LoVo (cell line): ENCODE data around the gene TCIRG1.
"Not testable (repeated sequence)": the region's sequence is repeated elsewhere in the genome, so short reads cannot be mapped to it uniquely, and the experiment has no call there.

Experiments
- DNase-seq: peaks from one replicate; pipeline ENCODE4 v3.0.0-alpha.2; 2016; ENCODE audit warnings: low spot score

Gene TCIRG1

DNA sequence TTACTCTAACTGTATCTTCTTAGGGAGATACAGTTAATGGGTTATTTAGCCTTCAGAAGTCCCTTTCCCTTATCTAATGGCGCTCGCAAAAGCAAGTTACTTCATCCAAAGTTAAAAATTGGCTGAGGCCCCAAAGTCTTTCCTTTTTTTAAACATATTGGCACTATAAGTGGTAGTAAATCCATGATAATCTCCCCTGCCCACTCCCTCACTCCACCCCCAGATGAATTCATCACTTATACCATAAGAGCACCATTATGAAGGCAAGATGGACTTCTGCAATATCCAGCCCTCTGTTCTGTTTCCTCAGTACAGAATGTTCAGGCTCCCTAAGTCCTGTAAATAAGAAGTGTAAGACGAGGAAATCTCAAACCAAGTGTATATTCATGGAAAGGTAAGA, 44.7 kb downstream of the TCIRG1 start:
- DNase-seq = no peak

DNA sequence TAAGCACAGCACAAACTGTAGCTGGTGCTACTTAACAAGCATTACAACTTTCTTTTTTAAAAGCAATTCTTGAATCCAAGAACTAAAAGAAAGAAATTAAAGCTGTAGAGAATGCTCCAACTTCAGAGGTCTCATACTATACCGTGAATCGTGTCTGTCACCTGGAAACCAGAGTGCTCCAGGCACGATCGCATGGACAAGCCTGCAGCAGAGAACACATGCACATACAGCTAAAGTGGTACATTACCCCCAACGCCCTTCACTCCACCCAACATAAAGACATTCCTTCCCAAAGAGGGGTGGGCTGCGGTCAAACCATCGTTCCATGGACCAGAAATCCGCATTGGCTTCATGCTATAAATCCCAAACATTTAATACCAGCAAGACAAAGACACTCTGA, 50.9 kb downstream of the TCIRG1 start:
- no peak for DNase-seq

DNA sequence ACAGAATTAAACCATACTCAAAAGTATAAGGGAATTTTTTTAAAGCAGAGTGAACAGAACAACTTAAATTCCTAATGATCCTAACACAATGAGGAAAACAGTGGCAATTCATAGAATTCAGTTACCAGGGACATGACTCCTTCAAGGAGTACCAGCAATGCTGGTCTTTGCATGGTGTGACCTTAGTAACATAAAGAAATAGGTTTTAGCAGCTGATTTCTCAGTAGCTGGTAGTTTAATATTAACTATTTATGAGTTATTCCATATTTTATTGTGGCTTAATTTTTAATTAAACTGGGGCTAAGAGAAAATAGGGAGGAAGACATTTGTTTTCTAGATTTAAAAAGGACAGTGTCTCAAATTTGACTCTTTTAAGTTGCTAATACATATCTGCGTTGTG, 51.5 kb downstream of the TCIRG1 start:
- DNase-seq = no peak

DNA sequence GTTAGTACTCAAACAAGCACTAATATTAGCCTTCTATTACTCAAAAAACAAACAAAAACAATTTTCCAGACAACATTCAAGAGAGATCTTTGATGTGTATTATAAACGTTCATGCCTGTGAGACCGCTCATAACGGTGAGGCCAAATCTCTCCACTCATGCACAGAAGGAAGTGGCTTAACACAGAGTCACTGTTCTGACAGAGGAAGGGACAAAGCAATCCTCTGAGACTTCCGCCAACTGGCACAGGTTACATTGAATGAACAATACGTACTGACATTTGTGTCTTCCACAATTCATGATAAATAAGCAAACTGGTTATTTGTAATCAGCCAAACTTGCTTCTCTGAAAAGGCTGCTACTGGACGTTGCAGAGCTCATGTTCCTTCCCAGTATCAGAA, 51.9 kb downstream of the TCIRG1 start:
- DNase-seq = no peak

DNA sequence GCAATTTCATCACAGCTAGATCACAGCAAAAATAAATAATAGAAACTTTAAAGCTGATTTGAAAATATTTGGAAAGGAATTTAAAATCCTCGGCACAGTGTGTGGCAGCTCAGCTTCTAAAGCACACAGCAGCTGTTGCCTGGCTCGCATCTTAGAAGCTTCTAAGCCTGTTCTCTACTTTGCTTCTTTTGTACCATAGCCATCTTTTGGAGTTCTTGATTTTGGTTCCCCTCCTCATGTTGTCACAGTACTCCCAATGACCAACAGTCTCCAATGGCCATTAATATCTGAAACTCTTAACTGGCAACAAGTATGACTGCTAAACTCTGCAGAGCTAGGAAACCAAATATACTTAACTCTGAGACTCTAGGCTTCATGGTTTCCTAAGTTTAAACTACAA, 53.6 kb downstream of the TCIRG1 start:
- DNase-seq = no peak

DNA sequence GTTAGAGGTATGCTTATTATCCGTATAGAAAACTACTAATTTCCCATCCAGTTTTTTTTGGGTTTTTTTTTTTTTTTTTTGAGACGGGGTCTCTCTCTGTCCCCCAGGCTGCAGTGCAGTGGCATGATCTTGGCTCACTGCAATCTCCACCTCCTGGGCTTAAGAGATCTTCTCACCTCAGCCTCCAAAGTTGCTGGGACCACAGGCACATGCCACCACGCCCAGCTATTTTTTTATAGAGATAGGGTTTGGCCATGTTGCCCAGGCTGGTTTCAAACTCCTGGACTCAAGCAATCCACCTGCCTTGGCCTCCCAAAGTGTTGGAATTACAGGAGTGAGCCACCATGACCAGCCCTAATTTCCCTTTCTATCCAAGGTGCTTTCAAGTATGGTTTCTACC, 54.1 kb downstream of the TCIRG1 start:
- not testable (repeated sequence) for DNase-seq

DNA sequence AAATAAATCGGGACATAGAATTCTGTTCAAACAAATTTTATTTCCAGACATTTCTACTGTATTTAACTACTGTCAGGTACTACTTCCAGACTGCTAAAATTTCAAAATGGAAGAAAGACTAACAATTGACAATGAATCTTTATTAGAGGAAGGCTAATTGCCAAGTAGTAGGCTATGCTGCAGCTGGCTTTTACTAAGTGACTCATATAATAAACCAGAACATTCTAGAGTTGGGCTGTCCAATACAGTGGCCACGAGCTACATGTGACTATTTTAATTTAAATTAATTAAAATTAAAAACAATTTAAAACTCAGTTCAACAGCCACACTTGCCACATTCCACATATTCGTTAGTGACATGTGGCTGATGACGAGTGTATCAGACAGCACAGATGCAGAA, 54.7 kb downstream of the TCIRG1 start:
- DNase-seq = no peak

DNA sequence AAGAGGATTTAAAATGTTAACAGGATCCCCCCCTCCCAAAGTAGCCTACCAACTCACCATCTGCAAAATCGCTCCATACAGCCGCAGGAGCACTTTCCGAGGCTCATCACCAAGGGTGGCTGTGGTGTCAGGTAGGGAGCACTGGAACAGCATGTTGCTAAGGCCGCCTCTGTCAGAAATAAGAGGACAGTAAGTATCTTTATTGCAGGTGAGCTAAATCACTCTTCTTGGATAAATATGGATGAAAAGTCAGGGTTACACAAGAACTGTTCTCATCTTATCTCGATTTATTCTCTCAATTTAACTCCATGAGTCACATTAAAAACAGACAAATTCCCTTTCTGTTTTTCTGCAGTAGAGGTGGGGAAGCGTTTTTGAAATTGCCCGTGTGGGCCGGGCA, 58.1 kb downstream of the TCIRG1 start:
- DNase-seq = no peak

DNA sequence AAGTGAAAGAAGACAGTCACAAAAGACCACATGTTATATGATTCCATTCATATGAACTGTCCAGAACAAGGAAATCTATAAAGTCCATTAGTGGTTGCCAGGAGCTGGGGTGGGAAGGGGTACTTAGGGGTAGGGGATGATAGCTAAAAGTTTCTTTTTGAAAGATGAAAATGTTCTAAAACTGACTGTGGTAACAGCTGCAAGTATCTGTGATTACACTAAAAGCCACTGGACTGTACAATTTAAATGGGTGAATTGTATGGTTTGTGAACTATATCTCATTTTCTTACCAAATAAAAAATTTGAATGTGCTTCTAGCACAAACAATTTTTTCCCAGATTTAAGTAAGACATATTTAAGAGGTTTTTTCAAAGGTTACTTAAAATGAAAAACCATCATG, 60.2 kb downstream of the TCIRG1 start:
- DNase-seq = no peak

DNA sequence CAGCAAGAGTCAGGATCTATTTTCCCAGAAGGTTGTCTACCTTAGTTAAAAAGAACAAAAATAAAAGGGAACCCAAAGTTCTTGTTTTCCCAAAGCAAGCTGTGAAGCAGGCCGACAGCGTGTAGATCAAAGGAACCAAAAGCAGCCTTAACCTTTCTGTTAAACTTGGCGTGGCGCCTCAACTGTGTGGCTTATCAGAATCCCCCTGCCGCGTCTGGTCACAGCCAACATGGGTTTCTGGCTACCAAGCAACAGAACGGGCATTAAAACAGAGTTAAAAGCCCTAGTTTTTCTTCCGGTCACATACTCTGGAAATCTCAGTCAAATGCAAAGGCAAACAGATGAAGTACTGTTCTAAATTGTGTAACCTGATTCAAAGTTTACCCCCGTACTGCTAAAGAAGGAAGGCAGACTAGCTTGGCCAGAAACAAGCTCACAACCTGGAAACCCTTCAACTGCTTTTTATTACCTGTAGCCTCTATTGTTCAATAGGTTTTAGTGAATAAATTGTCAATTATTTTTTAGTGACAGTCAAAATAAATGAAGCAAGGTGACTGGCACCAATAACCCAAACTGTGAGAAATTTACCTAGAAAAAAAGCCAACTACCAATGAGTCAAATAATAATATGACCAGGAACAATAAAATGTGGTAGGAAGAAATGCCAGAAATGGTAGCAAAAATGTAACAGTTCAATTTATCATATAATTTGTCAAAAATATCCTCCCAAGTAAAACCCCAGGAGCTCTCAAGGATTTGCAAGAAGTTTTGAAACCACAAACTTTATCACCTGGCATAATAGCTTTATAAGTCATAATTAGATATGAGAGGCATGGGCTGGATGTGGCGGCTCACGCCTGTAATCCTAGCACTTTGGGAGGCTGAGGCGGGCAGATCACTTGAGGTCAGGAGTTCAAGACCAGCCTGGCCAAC, 60.9 kb downstream of the TCIRG1 start:
- DNase-seq = peak; percentile 7
